Fibroblast of lung (primary cell): ENCODE data around the gene ZNF275.

Source experiments
- EZH2 ChIP-seq: IDR thresholded peaks from 2 replicates; pipeline ENCODE4 v1.5.1; 2012; ENCODE audit warnings: low read length, control low read depth, mild to moderate bottlenecking; ENCODE audit errors: missing control alignments
- TF ChIP-seq, protein P1 (sequence below), 2 donors: IDR thresholded peaks in 1 of 2; conservative IDR thresholded peaks in 1 of 2; 1 replicate in 1 of 2; 2 replicates in 1 of 2; pipeline ENCODE4 v1.5.1; 2011 to 2012; ENCODE audit warnings: low read length in 2 of 2, control low read depth in 1 of 2, inconsistent platforms in 1 of 2, low read depth in 1 of 2, mild to moderate bottlenecking in 1 of 2

GRCh38 chrX:153395613-153396319, 61.8 kb downstream of the ZNF275 start:
- TF ChIP-seq, protein P1, sequence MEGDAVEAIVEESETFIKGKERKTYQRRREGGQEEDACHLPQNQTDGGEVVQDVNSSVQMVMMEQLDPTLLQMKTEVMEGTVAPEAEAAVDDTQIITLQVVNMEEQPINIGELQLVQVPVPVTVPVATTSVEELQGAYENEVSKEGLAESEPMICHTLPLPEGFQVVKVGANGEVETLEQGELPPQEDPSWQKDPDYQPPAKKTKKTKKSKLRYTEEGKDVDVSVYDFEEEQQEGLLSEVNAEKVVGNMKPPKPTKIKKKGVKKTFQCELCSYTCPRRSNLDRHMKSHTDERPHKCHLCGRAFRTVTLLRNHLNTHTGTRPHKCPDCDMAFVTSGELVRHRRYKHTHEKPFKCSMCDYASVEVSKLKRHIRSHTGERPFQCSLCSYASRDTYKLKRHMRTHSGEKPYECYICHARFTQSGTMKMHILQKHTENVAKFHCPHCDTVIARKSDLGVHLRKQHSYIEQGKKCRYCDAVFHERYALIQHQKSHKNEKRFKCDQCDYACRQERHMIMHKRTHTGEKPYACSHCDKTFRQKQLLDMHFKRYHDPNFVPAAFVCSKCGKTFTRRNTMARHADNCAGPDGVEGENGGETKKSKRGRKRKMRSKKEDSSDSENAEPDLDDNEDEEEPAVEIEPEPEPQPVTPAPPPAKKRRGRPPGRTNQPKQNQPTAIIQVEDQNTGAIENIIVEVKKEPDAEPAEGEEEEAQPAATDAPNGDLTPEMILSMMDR (conservative IDR thresholded peaks at IDR 0.05 in 1 of 2, IDR thresholded peaks at IDR 0.05 in 1 of 2; ENCODE audit: low read depth in 1 of 2, low read length in 2 of 2) = no peak
- TF ChIP-seq EZH2 = no peak
